BE2C (cell line): ENCODE data around the gene SLC12A6.

Experiments used
- DNase-seq: peaks from one replicate; pipeline ENCODE4 v3.0.0-alpha.2; 2020
- H3K27me3 ChIP-seq: fragments of 250-450 bp; sonication (Bioruptor Pico); 2 replicates; pipeline ENCODE4 v1.5.1; 2020; ENCODE audit warnings: mild to moderate bottlenecking
- H3K36me3 ChIP-seq: fragments of 250-450 bp; sonication (Bioruptor Pico); 2 replicates; pipeline ENCODE4 v1.5.1; 2020; ENCODE audit warnings: mild to moderate bottlenecking
- H3K4me1 ChIP-seq: fragments of 250-450 bp; sonication (Bioruptor Pico); 2 replicates; pipeline ENCODE4 v1.5.1; 2020
- H3K4me3 ChIP-seq: 2 replicates; pipeline ENCODE4 v1.5.1; 2011; ENCODE audit warnings: low read depth, low read length
- H3K9me3 ChIP-seq: fragments of 250-450 bp; sonication (Bioruptor Pico); 2 replicates; pipeline ENCODE4 v1.5.1; 2020
- TF ChIP-seq, protein P1 (sequence below): IDR thresholded peaks from 2 replicates; pipeline ENCODE4 v1.5.1; 2012; ENCODE audit warnings: mild to moderate bottlenecking, low read depth, low read length

SLC12A6 gene

GRCh38 chr15:34325368-34325767 is 12.2 kb downstream of the SLC12A6 start:
- Histone ChIP-seq H3K4me1 (no peaks in the 10 kb centered on the region), H3K4me3 (no peak overlapping the region), H3K36me3 (no peaks in the 10 kb centered on the region), H3K27me3 (0 out of 2 replicates have a peak, but pooled peaks cover 3% of the 10 kb centered on the region), H3K9me3 (no peaks in the 10 kb centered on the region)
- TF ChIP-seq, protein P1, sequence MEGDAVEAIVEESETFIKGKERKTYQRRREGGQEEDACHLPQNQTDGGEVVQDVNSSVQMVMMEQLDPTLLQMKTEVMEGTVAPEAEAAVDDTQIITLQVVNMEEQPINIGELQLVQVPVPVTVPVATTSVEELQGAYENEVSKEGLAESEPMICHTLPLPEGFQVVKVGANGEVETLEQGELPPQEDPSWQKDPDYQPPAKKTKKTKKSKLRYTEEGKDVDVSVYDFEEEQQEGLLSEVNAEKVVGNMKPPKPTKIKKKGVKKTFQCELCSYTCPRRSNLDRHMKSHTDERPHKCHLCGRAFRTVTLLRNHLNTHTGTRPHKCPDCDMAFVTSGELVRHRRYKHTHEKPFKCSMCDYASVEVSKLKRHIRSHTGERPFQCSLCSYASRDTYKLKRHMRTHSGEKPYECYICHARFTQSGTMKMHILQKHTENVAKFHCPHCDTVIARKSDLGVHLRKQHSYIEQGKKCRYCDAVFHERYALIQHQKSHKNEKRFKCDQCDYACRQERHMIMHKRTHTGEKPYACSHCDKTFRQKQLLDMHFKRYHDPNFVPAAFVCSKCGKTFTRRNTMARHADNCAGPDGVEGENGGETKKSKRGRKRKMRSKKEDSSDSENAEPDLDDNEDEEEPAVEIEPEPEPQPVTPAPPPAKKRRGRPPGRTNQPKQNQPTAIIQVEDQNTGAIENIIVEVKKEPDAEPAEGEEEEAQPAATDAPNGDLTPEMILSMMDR = no peak
- DNase-seq = no peak

GRCh38 chr15:34324933-34325332 is 12.6 kb downstream of the SLC12A6 start:
- TF ChIP-seq, protein P1 = no peak
- Histone ChIP-seq H3K9me3 (no peaks in the 10 kb centered on the region), H3K36me3 (no peaks in the 10 kb centered on the region), H3K27me3 (0 out of 2 replicates have a peak, but pooled peaks cover 3% of the 10 kb centered on the region), H3K4me3 (no peak overlapping the region), H3K4me1 (no peaks in the 10 kb centered on the region)
- no peak for DNase-seq

DNA sequence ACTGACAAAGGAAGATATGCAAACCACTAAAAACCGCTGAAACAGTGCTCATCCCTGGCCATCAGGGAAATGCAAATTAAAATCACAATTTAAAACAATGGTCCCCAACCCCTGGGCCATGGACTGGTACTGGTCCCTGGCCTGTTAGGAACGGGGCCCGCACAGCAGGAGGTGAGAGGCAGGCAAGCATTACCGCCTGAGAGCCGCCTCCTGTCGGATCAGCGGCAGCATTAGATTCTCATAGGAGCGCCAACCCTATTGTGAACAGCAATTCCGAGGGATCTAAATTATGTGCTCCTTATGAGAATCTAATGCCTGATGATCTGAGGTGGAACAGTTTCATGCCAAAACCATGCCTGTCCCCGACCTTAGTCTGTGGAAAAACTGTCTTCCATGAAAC is 14.4 kb downstream of the SLC12A6 start:
- no peaks in the 10 kb centered on the region for H3K36me3 ChIP-seq
- no peaks in the 10 kb centered on the region for H3K4me1 ChIP-seq
- H3K9me3 ChIP-seq = no peaks in the 10 kb centered on the region
- H3K4me3 ChIP-seq = no peak overlapping the region
- DNase-seq = no peak
- 0 out of 2 replicates have a peak, but pooled peaks cover 3% of the 10 kb centered on the region for H3K27me3 ChIP-seq
- TF ChIP-seq, protein P1 = no peak

GRCh38 chr15:34318277-34319079 is 19.1 kb downstream of the SLC12A6 start:
- Histone ChIP-seq H3K9me3 (no peaks in the 10 kb centered on the region), H3K36me3 (no peaks in the 10 kb centered on the region), H3K4me1 (no peaks in the 10 kb centered on the region; the same call in 1 of the 2 replicates), H3K27me3 (no peaks in the 10 kb centered on the region), H3K4me3 (peak overlapping the region; percentile 61)
- TF ChIP-seq, protein P1 = no peak
- peak; percentile 46 for DNase-seq

DNA sequence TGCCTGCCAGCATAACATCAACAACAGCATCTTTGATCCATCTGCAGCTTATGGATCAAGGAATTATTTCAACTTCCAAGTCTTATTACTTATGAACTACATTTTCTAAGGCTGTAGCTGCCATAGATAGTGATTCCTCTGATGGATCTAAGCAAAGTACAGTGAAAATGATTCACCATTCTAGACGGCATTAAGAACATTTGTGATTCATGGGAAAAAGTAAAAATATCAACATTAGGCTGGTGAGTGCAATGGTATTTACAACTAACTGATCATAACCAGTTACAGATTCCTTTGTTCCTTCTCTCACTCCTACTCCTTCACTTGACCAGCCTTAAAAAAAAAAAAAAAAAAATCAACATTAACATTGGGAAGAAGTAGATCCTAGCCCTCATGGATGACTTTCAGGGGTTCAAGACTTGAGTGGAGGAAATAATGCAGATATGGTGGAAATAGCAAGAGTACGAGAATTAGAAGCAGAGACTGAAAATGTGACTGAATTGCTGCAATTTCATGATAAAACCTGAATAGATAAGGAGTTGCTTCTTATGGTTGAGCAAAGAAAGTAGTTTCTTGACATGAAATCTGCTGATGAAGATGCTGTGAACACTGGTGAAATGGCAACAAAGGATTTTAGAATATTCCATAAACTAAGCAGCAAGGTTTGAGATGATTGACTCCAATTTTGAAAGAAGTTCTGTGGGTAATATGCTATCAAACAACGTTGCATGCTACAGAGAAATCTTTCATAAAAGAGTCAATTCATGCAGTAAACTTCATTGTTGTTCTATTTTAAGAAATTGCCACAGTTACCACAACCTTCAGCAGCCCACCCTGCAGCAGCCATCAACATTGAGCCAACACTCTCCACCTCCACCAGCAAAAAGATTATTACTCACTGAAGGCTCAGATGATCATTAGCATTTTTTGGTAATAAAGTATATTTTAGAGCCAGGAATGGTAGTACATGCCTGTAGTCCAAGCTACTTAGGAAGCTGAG is 22.8 kb downstream of the SLC12A6 start:
- Histone ChIP-seq H3K36me3 (no peaks in the 10 kb centered on the region), H3K9me3 (no peaks in the 10 kb centered on the region), H3K4me1 (peaks cover 3% of the 10 kb centered on the region; the same call in 1 of the 2 replicates), H3K4me3 (no peak overlapping the region), H3K27me3 (no peaks in the 10 kb centered on the region)
- TF ChIP-seq, protein P1 = no peak
- DNase-seq = no peak
